H1 (cell line): ENCODE data around the gene CCDC154. TPM values are rescaled to one million over a fixed set of nuclear protein-coding genes. Genes with fewer than 3 reads are reported as not detected.

Source experiments
- BACH1 ChIP-seq: IDR thresholded peaks from 2 replicates; pipeline ENCODE4 v1.6.1; 2012; ENCODE audit warnings: low read length, improper control_type of control experiment
- GABPA ChIP-seq: IDR thresholded peaks from 2 replicates; pipeline ENCODE4 v1.6.1; 2011; ENCODE audit warnings: mild to moderate bottlenecking, low read length, moderate library complexity, borderline replicate concordance; ENCODE audit not compliant: insufficient read depth
- KDM4A ChIP-seq: IDR thresholded peaks from one replicate; pipeline ENCODE4 v1.7.1; 2012; ENCODE audit warnings: low read depth, mild to moderate bottlenecking, moderate library complexity, low read length, inconsistent platforms; ENCODE audit not compliant: severe bottlenecking
- NANOG ChIP-seq: IDR thresholded peaks from 2 replicates; pipeline ENCODE4 v1.6.1; 2011; ENCODE audit warnings: low read length, low read depth, mild to moderate bottlenecking, inconsistent platforms; ENCODE audit not compliant: insufficient read depth, poor library complexity, severe bottlenecking
- NRF1 ChIP-seq: IDR thresholded peaks from 2 replicates; pipeline ENCODE4 v1.6.1; 2011; ENCODE audit warnings: mild to moderate bottlenecking, low read depth, low read length, improper control_type of control experiment
- SIN3A ChIP-seq, 2 experiments: IDR thresholded peaks in 1 of 2; conservative IDR thresholded peaks in 1 of 2; 2 replicates each; pipeline ENCODE4 v1.6.1; 2011 to 2012; ENCODE audit warnings: low read length in 2 of 2, improper control_type of control experiment in 1 of 2, low read depth in 1 of 2, mild to moderate bottlenecking in 1 of 2
- polyA plus RNA-seq, 7 experiments: library from polyadenylated mRNA; depleted of rRNA in 3 of 7; stranded (reverse) in 5 of 7; unstranded in 2 of 7; fragments of >200 nt in 5 of 7; fragments of 200-250 nt in 2 of 7; gene quantifications; 1 replicate in 5 of 7; 2 replicates in 1 of 7; 4 replicates in 1 of 7; pipeline versions ENCODE4 v1.2.1 to v1.2.3, GENCODE V29; 2011 to 2013; ENCODE audit warnings: missing spikeins in 2 of 7, mixed read lengths in 2 of 7
- total RNA-seq: library from RNA; stranded (reverse); fragmentation: NEBNext Ultra II Directional; extraction: Animal tissue kit (Norgen Biotek cat#: 25700); gene quantifications from 2 replicates; pipeline ENCODE4 v1.2.1, GENCODE V29; 2021

CCDC154 gene
- total and polyA plus RNA-seq, 2 of the 8 experiments (the other 6 are each of a cell fraction or from before 2014, with no cell fraction given), result 0.15 to 0.88 TPM

GRCh38 chr16:1446296-1447080 lies 2.1 kb upstream of the CCDC154 start (continued):
- TF ChIP-seq BACH1 (no peak), GABPA (no peak), NRF1 (no peak), SIN3A (conservative IDR thresholded peaks at IDR 0.05 in 1 of 2, IDR thresholded peaks at IDR 0.05 in 1 of 2; ENCODE audit: low read depth in 1 of 2, low read length in 2 of 2) (no peak), NANOG (no peak), KDM4A (no peak)
